ENCODE data around the gene PRELP. TPM values are rescaled to one million over a fixed set of nuclear protein-coding genes. Genes with fewer than 3 reads are reported as not detected.
A peak's percentile ranks its signal among the peaks of the same experiment; 100 is the strongest.

The PRELP gene
- total RNA-seq, 2 donors from 2014 or later = not detected

DNA sequence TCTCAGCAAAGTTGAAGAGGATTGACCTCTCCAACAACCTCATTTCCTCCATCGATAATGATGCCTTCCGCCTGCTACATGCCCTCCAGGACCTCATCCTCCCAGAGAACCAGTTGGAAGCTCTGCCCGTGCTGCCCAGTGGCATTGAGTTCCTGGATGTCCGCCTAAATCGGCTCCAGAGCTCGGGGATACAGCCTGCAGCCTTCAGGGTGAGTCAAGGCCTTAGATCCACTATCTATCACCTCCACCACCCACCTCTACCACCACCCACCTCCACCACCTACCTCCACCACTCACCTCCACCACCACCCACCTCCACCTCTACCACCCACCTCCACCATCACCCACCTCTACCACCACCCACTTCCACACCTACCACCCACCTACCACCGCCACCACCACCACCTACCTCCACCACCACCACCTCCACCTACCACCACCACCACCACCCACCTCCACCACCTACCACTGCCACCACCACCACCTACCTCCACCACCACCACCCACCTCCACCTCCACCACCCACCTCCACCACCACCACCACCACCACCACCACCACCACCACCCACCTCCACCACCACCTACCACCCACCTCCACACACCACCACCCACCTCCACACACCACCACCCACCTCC lies 24.2 kb downstream of the PRELP start:
- Mint-ChIP-seq H3K4me3 (no peak overlapping the region), H3K4me1 (no peaks in the 10 kb centered on the region), H3K36me3 (ENCODE audit: low read depth) (no peaks in the 10 kb centered on the region), H3K27ac (no peak overlapping the region), H3K27me3 (peaks cover 4% of the 10 kb centered on the region), H3K9me3 (no peaks in the 10 kb centered on the region)
- ATAC-seq (replicated peaks) = no peak

GRCh38 chr1:203500279-203500678 lies 24.7 kb downstream of the PRELP start:
- no peaks in the 10 kb centered on the region for H3K4me1 Mint-ChIP-seq
- H3K36me3 Mint-ChIP-seq (ENCODE audit: low read depth) = no peaks in the 10 kb centered on the region
- ATAC-seq (replicated peaks) = no peak
- H3K4me3 Mint-ChIP-seq = no peak overlapping the region
- no peaks in the 10 kb centered on the region for H3K9me3 Mint-ChIP-seq
- H3K27ac Mint-ChIP-seq = peak overlapping the region; percentile 24
- H3K27me3 Mint-ChIP-seq = peaks cover 4% of the 10 kb centered on the region

DNA sequence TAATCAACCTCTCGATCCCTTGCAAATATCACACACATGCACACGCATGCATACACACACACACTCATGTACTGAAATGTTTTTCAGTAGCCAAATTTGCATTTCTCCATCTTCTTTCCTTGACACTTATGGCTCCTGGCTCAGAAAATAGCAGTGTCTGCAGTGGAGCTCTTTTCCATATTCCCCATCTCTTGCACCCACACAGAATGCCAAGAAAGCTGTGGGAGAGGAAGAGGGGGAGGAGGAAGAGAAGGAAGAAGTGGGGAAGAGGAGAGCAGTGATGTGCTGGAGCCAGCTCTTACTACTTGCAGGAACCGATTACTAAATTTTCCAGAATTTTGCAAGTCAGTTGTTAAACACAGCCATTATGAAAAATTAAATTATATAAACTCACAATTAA lies 28.2 kb downstream of the PRELP start:
- Mint-ChIP-seq H3K27ac (no peak overlapping the region), H3K9me3 (no peaks in the 10 kb centered on the region), H3K27me3 (peaks cover 4% of the 10 kb centered on the region), H3K36me3 (ENCODE audit: low read depth) (no peaks in the 10 kb centered on the region), H3K4me1 (no peaks in the 10 kb centered on the region), H3K4me3 (no peak overlapping the region)
- no peak for ATAC-seq (replicated peaks)

- no peak overlapping the region for H3K4me3 Mint-ChIP-seq
- H3K27me3 Mint-ChIP-seq = peaks cover 4% of the 10 kb centered on the region
- no peaks in the 10 kb centered on the region for H3K9me3 Mint-ChIP-seq
- no peaks in the 10 kb centered on the region for H3K36me3 Mint-ChIP-seq (ENCODE audit: low read depth)
- ATAC-seq (replicated peaks) = peak; percentile 86
- H3K4me1 Mint-ChIP-seq = no peaks in the 10 kb centered on the region
- H3K27ac Mint-ChIP-seq = no peak overlapping the region
These were observed 29.0 kb downstream of the PRELP start for GRCh38 chr1:203504400-203505250.

DNA sequence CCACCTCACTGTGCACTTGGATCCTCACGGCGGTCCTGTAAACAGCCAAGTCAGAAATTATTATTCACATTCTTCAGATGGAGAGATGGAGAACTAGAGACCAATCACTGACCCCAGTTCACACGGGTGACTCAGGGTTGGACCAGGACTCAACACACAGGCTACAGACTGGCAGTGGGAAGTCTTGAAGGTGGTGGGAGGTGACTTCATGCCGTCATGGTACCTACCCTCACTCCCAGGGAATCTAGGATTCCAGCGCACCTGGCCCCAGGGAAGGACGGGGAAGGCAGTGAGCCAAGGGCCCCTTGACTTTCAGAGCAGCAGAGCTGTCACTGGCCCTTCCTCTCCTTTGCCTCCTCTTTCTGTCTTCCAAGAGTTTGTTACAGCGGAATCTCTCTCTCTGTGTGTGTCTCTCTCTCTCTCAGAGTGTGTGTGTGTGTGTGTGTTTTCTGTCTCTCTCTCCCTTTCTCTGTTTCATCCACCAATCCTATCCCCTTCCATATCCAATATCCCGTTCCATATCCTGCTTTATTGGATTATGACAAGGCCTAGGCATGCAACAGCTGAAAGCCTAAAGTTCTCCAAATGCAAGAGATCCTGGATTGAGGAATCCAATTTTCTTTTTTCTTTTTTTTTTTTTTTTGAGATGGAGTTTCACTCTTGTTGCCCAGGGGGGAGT lies 30.1 kb downstream of the PRELP start:
- H3K36me3 Mint-ChIP-seq (ENCODE audit: low read depth) = no peaks in the 10 kb centered on the region
- H3K27me3 Mint-ChIP-seq = peaks cover 4% of the 10 kb centered on the region
- H3K9me3 Mint-ChIP-seq = no peaks in the 10 kb centered on the region
- no peak overlapping the region for H3K27ac Mint-ChIP-seq
- no peak overlapping the region for H3K4me3 Mint-ChIP-seq
- H3K4me1 Mint-ChIP-seq = no peaks in the 10 kb centered on the region
- ATAC-seq (replicated peaks) = no peak

GRCh38 chr1:203506858-203507626 lies 31.4 kb downstream of the PRELP start:
- Mint-ChIP-seq H3K4me1 (no peaks in the 10 kb centered on the region), H3K36me3 (ENCODE audit: low read depth) (no peaks in the 10 kb centered on the region), H3K9me3 (no peaks in the 10 kb centered on the region), H3K4me3 (no peak overlapping the region), H3K27ac (peak overlapping the region; percentile 37), H3K27me3 (peaks cover 4% of the 10 kb centered on the region)
- peak; percentile 9 for ATAC-seq (replicated peaks)

DNA sequence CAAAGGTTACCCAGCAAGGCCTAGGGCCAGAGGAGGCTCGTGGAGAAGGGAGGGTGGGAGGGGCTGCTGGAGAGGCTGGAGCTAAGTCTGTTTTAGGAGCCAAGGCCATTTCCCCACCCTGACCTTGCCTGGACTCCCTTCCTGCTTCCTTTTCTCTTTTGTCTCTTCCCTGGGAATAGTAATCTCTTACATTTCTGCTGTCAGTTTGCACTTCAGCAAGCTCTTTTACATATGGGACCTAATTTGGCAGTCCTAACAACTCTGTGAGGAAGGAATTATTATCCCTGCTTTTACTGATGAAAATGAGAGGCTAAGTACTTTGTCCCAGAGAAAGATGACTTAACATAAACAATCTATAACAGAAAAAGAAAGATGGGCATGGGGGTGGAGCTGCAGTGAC lies 32.2 kb downstream of the PRELP start:
- peaks cover 7% of the 10 kb centered on the region for H3K27me3 Mint-ChIP-seq
- ATAC-seq (replicated peaks) = no peak
- H3K27ac Mint-ChIP-seq = peak overlapping the region; percentile 71
- H3K9me3 Mint-ChIP-seq = no peaks in the 10 kb centered on the region
- H3K4me1 Mint-ChIP-seq = peaks cover 4% of the 10 kb centered on the region
- H3K4me3 Mint-ChIP-seq = no peak overlapping the region
- no peaks in the 10 kb centered on the region for H3K36me3 Mint-ChIP-seq (ENCODE audit: low read depth)

- H3K4me3 Mint-ChIP-seq = no peak overlapping the region
- peak overlapping the region; percentile 70 for H3K27ac Mint-ChIP-seq
These were observed 33.0 kb downstream of the PRELP start for GRCh38 chr1:203508463-203509073.

GRCh38 chr1:203509135-203509534 lies 33.5 kb downstream of the PRELP start:
- peaks cover 12% of the 10 kb centered on the region for H3K4me1 Mint-ChIP-seq
- peaks cover 9% of the 10 kb centered on the region for H3K27me3 Mint-ChIP-seq
- H3K36me3 Mint-ChIP-seq (ENCODE audit: low read depth) = no peaks in the 10 kb centered on the region
- H3K9me3 Mint-ChIP-seq = no peaks in the 10 kb centered on the region
- H3K4me3 Mint-ChIP-seq = no peak overlapping the region
- no peak for ATAC-seq (replicated peaks)
- peak overlapping the region; percentile 70 for H3K27ac Mint-ChIP-seq

More at GRCh38 chr1:203508463-203509073, 33.0 kb downstream of the PRELP start:
- ATAC-seq (replicated peaks) = no peak
- Mint-ChIP-seq H3K36me3 (ENCODE audit: low read depth) (no peaks in the 10 kb centered on the region), H3K4me1 (peaks cover 8% of the 10 kb centered on the region), H3K9me3 (no peaks in the 10 kb centered on the region), H3K27me3 (peaks cover 9% of the 10 kb centered on the region)

GRCh38 chr1:203511513-203511912 lies 35.9 kb downstream of the PRELP start:
- no peak for ATAC-seq (replicated peaks)
- no peaks in the 10 kb centered on the region for H3K36me3 Mint-ChIP-seq (ENCODE audit: low read depth)
- H3K4me1 Mint-ChIP-seq = peaks cover 17% of the 10 kb centered on the region
- H3K4me3 Mint-ChIP-seq = no peak overlapping the region
- H3K27ac Mint-ChIP-seq = peak overlapping the region; percentile 68
- no peaks in the 10 kb centered on the region for H3K9me3 Mint-ChIP-seq
- peaks cover 19% of the 10 kb centered on the region for H3K27me3 Mint-ChIP-seq

- ATAC-seq (replicated peaks) = no peak
- Mint-ChIP-seq H3K4me1 (peaks cover 17% of the 10 kb centered on the region), H3K27ac (peak overlapping the region; percentile 68), H3K27me3 (peaks cover 19% of the 10 kb centered on the region), H3K9me3 (no peaks in the 10 kb centered on the region), H3K36me3 (ENCODE audit: low read depth) (no peaks in the 10 kb centered on the region), H3K4me3 (no peak overlapping the region)
These were observed 36.3 kb downstream of the PRELP start for GRCh38 chr1:203511930-203512329.

- ATAC-seq (replicated peaks) = no peak
- H3K27me3 Mint-ChIP-seq = peaks cover 19% of the 10 kb centered on the region
- no peaks in the 10 kb centered on the region for H3K36me3 Mint-ChIP-seq (ENCODE audit: low read depth)
- no peaks in the 10 kb centered on the region for H3K9me3 Mint-ChIP-seq
- peaks cover 17% of the 10 kb centered on the region for H3K4me1 Mint-ChIP-seq
- peak overlapping the region; percentile 68 for H3K27ac Mint-ChIP-seq
- peak overlapping the region; percentile 47 for H3K4me3 Mint-ChIP-seq
These were observed 36.9 kb downstream of the PRELP start for GRCh38 chr1:203512517-203512847.

DNA sequence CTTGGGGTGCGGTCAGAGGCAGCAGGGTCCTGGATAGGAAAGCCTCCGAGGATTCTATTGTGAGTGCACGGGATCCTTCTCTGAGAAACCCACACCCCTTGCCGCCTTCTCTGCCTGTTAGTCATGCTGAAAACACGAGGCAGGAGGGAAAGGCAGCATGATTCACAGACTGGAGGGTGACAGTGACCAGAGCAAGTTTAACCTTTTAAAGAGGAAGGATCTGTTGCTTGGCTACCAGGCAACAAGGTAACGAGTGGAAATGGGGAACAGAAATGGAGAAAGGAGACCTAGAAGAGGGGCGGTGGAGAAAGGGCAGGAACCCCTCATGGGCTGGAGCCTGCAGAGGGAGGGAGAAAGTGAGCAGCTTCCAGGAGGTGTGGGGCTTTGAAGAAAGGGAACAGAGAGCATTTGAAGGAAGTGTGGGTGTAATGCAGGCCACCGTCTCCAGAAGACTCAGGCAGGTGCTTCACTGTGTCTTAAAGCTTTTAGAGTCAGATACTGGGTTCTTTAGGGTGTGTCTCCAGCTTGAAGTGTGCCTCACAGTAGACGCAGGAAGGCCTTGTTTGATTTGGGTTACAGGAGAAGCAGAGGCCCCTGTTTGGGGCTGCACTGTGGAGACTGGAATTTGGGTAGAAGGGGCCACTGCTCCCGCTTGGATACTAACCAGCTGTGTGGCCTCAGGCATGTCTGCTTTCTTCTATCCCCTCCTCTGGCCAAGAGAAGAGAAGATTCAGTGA lies 37.4 kb downstream of the PRELP start:
- Mint-ChIP-seq H3K9me3 (no peaks in the 10 kb centered on the region), H3K4me1 (peaks cover 17% of the 10 kb centered on the region), H3K27ac (peak overlapping the region; percentile 68), H3K36me3 (ENCODE audit: low read depth) (no peaks in the 10 kb centered on the region), H3K4me3 (peak overlapping the region; percentile 47), H3K27me3 (peaks cover 19% of the 10 kb centered on the region)
- ATAC-seq (replicated peaks) = peak; percentile 91
